WTC11 (cell line): ENCODE results near the gene PRDX6. TPM values are rescaled to one million over a fixed set of nuclear protein-coding genes. Genes with fewer than 3 reads are reported as not detected.
A peak's percentile ranks its signal among the peaks of the same experiment; 100 is the strongest.

ENCODE experiments used
- ATAC-seq: fragments of 200-7000 bp; cut with Tn5 transposase; 2 replicates; pipeline ENCODE4 v1.10.0; 2021; ENCODE audit warnings: mild to moderate bottlenecking, moderate library complexity
- CTCF ChIA-PET: fragments of 300-600 bp; sonication (Branson Sonifier 250); formaldehyde crosslinking; loops from one replicate; lab custom pipeline; 2021; ENCODE audit warnings: antibody characterized with exemption; lab: Charles Lee
- POLR2A ChIA-PET: fragments of 350-600 bp; sonication (Branson Sonifier 250); formaldehyde crosslinking; loops from one replicate; lab custom pipeline; 2021; ENCODE audit warnings: antibody characterized with exemption; lab: Charles Lee
- DNase-seq: peaks from one replicate; pipeline ENCODE4 v3.0.0; 2021; ENCODE audit warnings: low spot score
- H3K27ac Mint-ChIP-seq: 2 replicates; pipeline ENCODE4 v1.8.0; 2021; ENCODE audit warnings: mixed read lengths
- H3K27me3 Mint-ChIP-seq: 2 replicates; pipeline ENCODE4 v1.8.0; 2021; ENCODE audit warnings: low read depth, mild to moderate bottlenecking, moderate library complexity, mixed read lengths
- H3K36me3 Mint-ChIP-seq: 2 replicates; pipeline ENCODE4 v1.8.0; 2021; ENCODE audit warnings: mixed read lengths
- H3K4me1 Mint-ChIP-seq: 2 replicates; pipeline ENCODE4 v1.8.0; 2022; ENCODE audit warnings: mixed read lengths
- H3K4me3 Mint-ChIP-seq: 2 replicates; pipeline ENCODE4 v1.8.0; 2021; ENCODE audit warnings: mild to moderate bottlenecking, moderate library complexity, mixed read lengths
- H3K9me3 Mint-ChIP-seq: 2 replicates; pipeline ENCODE4 v1.8.0; 2021; ENCODE audit warnings: mixed read lengths
- ATF1 ChIP-seq: sonication (generic); formaldehyde crosslinking; IDR thresholded peaks from 2 replicates; pipeline ENCODE4 v1.8.1; 2023; ENCODE audit warnings: mild to moderate bottlenecking, moderate library complexity, missing genetic modification reagents
- ESRRA ChIP-seq: sonication (generic); formaldehyde crosslinking; IDR thresholded peaks from 2 replicates; pipeline ENCODE4 v1.8.1; 2022; ENCODE audit warnings: mild to moderate bottlenecking, missing genetic modification reagents, borderline replicate concordance
- HMGA2 ChIP-seq: fragments of 250-450 bp; sonication (Bioruptor Pico); IDR thresholded peaks from 2 replicates; pipeline ENCODE4 v1.4.0; 2021; ENCODE audit warnings: mild to moderate bottlenecking, moderate library complexity
- KAT7 ChIP-seq: sonication (generic); formaldehyde crosslinking; IDR thresholded peaks from 2 replicates; pipeline ENCODE4 v1.8.1; 2023; ENCODE audit warnings: missing genetic modification reagents, mild to moderate bottlenecking, borderline replicate concordance
- NFATC4 ChIP-seq: fragments of 250-450 bp; sonication (Bioruptor Pico); IDR thresholded peaks from 2 replicates; pipeline ENCODE4 v1.9.0; 2021; ENCODE audit warnings: mild to moderate bottlenecking
- NFYB ChIP-seq: sonication (generic); formaldehyde crosslinking; conservative IDR thresholded peaks from 2 replicates; pipeline ENCODE4 v1.8.0; 2022; ENCODE audit warnings: low read depth, missing genetic modification reagents
- RELA ChIP-seq: sonication (generic); formaldehyde crosslinking; IDR thresholded peaks from 2 replicates; pipeline ENCODE4 v1.8.1; 2022; ENCODE audit warnings: missing genetic modification reagents, mild to moderate bottlenecking, borderline replicate concordance
- SMAD3 ChIP-seq: sonication (generic); formaldehyde crosslinking; IDR thresholded peaks from 2 replicates; pipeline ENCODE4 v1.8.0; 2022; ENCODE audit warnings: missing genetic modification reagents, mild to moderate bottlenecking, borderline replicate concordance
- ZNF317 ChIP-seq: sonication (generic); formaldehyde crosslinking; IDR thresholded peaks from 2 replicates; pipeline ENCODE4 v1.8.1; 2023; ENCODE audit warnings: low read depth, mild to moderate bottlenecking, moderate library complexity, missing genetic modification reagents, borderline replicate concordance
- ZNF396 ChIP-seq: fragments of 250-450 bp; sonication (Bioruptor Pico); IDR thresholded peaks from 2 replicates; pipeline ENCODE4 v1.8.0; 2021; ENCODE audit warnings: mild to moderate bottlenecking, moderate library complexity, borderline replicate concordance
- total RNA-seq: library from RNA; stranded (reverse); gene quantifications from 3 replicates; pipeline ENCODE4 v1.2.3, GENCODE V29; 2021
- TF ChIP-seq, protein P1 (sequence below): sonication (generic); formaldehyde crosslinking; IDR thresholded peaks from 2 replicates; pipeline ENCODE4 v1.8.0; 2023; ENCODE audit warnings: missing genetic modification reagents, mild to moderate bottlenecking, borderline replicate concordance
- TF ChIP-seq, protein P2 (sequence below): sonication (generic); formaldehyde crosslinking; IDR thresholded peaks from 2 replicates; pipeline ENCODE4 v1.8.1; 2023; ENCODE audit warnings: mild to moderate bottlenecking, missing genetic modification reagents, moderate library complexity
- TF ChIP-seq, protein P3 (sequence below): sonication (generic); formaldehyde crosslinking; IDR thresholded peaks from 2 replicates; pipeline ENCODE4 v1.8.0; 2022; ENCODE audit warnings: missing genetic modification reagents
- TF ChIP-seq, protein P4 (sequence below): sonication (generic); formaldehyde crosslinking; IDR thresholded peaks from 2 replicates; pipeline ENCODE4 v1.8.1; 2023; ENCODE audit warnings: mild to moderate bottlenecking, moderate library complexity, missing genetic modification reagents
- TF ChIP-seq, protein P5 (sequence below): sonication (generic); formaldehyde crosslinking; conservative IDR thresholded peaks from 2 replicates; pipeline ENCODE4 v1.8.1; 2022; ENCODE audit warnings: mild to moderate bottlenecking, missing genetic modification reagents
- TF ChIP-seq, protein P6 (sequence below): sonication (generic); formaldehyde crosslinking; IDR thresholded peaks from 2 replicates; pipeline ENCODE4 v1.8.0; 2022; ENCODE audit warnings: mild to moderate bottlenecking, missing genetic modification reagents
- TF ChIP-seq, protein P7 (sequence below): sonication (generic); formaldehyde crosslinking; IDR thresholded peaks from 2 replicates; pipeline ENCODE4 v1.8.1; 2023; ENCODE audit warnings: mild to moderate bottlenecking, missing genetic modification reagents, borderline replicate concordance

Gene PRDX6
- total RNA-seq, 1 experiment from 2014 or later: 538 TPM

DNA sequence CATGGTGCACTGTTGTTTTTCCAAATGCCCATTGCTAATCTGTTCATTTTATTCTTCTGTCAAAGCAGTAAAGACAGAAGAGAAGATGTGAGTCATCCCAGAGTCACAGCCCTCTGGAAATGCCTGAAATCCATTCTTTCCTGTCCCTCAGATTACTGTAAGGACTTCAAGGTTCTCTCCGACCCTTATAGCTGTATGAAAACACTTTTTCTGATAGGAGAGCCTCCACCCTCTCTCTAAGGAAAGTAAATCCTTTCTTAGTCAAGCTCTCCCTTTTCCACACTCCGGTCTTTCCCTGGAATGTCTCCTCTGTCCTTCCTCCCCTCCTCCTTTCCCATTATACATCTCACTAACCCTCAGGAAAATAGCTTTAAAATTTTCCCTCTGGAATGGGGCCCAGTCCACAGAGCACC is 3.5 kb upstream of the PRDX6 start:
- no peak for DNase-seq
- no peak overlapping the region for H3K4me3 Mint-ChIP-seq
- POLR2A ChIA-PET: no interaction called here
- CTCF ChIA-PET: interaction anchor here (0.7 kb wide), 1 partner anchor 43 kb away, joined by 3 read pairs; no protein-coding TSS in a partner anchor
- no peak for ATAC-seq
- TF ChIP-seq, protein P1, sequence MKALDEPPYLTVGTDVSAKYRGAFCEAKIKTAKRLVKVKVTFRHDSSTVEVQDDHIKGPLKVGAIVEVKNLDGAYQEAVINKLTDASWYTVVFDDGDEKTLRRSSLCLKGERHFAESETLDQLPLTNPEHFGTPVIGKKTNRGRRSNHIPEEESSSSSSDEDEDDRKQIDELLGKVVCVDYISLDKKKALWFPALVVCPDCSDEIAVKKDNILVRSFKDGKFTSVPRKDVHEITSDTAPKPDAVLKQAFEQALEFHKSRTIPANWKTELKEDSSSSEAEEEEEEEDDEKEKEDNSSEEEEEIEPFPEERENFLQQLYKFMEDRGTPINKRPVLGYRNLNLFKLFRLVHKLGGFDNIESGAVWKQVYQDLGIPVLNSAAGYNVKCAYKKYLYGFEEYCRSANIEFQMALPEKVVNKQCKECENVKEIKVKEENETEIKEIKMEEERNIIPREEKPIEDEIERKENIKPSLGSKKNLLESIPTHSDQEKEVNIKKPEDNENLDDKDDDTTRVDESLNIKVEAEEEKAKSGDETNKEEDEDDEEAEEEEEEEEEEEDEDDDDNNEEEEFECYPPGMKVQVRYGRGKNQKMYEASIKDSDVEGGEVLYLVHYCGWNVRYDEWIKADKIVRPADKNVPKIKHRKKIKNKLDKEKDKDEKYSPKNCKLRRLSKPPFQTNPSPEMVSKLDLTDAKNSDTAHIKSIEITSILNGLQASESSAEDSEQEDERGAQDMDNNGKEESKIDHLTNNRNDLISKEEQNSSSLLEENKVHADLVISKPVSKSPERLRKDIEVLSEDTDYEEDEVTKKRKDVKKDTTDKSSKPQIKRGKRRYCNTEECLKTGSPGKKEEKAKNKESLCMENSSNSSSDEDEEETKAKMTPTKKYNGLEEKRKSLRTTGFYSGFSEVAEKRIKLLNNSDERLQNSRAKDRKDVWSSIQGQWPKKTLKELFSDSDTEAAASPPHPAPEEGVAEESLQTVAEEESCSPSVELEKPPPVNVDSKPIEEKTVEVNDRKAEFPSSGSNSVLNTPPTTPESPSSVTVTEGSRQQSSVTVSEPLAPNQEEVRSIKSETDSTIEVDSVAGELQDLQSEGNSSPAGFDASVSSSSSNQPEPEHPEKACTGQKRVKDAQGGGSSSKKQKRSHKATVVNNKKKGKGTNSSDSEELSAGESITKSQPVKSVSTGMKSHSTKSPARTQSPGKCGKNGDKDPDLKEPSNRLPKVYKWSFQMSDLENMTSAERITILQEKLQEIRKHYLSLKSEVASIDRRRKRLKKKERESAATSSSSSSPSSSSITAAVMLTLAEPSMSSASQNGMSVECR: no peak
- TF ChIP-seq, protein P2, sequence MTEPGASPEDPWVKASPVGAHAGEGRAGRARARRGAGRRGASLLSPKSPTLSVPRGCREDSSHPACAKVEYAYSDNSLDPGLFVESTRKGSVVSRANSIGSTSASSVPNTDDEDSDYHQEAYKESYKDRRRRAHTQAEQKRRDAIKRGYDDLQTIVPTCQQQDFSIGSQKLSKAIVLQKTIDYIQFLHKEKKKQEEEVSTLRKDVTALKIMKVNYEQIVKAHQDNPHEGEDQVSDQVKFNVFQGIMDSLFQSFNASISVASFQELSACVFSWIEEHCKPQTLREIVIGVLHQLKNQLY (CRISPR knock-in tag): no peak
- TF ChIP-seq NFATC4 (CRISPR knock-in tag) (no peak), ESRRA (CRISPR knock-in tag) (no peak), SMAD3 (CRISPR knock-in tag) (no peak), NFYB (CRISPR knock-in tag) (no peak), HMGA2 (no peak), ATF1 (CRISPR knock-in tag) (no peak), KAT7 (CRISPR knock-in tag) (no peak), RELA (CRISPR knock-in tag) (no peak), ZNF396 (CRISPR knock-in tag) (no peak), ZNF317 (CRISPR knock-in tag) (no peak)
- TF ChIP-seq, protein P3, sequence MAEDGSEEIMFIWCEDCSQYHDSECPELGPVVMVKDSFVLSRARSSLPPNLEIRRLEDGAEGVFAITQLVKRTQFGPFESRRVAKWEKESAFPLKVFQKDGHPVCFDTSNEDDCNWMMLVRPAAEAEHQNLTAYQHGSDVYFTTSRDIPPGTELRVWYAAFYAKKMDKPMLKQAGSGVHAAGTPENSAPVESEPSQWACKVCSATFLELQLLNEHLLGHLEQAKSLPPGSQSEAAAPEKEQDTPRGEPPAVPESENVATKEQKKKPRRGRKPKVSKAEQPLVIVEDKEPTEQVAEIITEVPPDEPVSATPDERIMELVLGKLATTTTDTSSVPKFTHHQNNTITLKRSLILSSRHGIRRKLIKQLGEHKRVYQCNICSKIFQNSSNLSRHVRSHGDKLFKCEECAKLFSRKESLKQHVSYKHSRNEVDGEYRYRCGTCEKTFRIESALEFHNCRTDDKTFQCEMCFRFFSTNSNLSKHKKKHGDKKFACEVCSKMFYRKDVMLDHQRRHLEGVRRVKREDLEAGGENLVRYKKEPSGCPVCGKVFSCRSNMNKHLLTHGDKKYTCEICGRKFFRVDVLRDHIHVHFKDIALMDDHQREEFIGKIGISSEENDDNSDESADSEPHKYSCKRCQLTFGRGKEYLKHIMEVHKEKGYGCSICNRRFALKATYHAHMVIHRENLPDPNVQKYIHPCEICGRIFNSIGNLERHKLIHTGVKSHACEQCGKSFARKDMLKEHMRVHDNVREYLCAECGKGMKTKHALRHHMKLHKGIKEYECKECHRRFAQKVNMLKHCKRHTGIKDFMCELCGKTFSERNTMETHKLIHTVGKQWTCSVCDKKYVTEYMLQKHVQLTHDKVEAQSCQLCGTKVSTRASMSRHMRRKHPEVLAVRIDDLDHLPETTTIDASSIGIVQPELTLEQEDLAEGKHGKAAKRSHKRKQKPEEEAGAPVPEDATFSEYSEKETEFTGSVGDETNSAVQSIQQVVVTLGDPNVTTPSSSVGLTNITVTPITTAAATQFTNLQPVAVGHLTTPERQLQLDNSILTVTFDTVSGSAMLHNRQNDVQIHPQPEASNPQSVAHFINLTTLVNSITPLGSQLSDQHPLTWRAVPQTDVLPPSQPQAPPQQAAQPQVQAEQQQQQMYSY (CRISPR knock-in tag): no peak
- TF ChIP-seq, protein P4, sequence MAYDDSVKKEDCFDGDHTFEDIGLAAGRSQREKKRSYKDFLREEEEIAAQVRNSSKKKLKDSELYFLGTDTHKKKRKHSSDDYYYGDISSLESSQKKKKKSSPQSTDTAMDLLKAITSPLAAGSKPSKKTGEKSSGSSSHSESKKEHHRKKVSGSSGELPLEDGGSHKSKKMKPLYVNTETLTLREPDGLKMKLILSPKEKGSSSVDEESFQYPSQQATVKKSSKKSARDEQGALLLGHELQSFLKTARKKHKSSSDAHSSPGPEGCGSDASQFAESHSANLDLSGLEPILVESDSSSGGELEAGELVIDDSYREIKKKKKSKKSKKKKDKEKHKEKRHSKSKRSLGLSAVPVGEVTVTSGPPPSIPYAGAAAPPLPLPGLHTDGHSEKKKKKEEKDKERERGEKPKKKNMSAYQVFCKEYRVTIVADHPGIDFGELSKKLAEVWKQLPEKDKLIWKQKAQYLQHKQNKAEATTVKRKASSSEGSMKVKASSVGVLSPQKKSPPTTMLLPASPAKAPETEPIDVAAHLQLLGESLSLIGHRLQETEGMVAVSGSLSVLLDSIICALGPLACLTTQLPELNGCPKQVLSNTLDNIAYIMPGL (CRISPR knock-in tag): no peak
- TF ChIP-seq, protein P5, sequence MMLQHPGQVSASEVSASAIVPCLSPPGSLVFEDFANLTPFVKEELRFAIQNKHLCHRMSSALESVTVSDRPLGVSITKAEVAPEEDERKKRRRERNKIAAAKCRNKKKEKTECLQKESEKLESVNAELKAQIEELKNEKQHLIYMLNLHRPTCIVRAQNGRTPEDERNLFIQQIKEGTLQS (CRISPR knock-in tag): no peak
- TF ChIP-seq, protein P6, sequence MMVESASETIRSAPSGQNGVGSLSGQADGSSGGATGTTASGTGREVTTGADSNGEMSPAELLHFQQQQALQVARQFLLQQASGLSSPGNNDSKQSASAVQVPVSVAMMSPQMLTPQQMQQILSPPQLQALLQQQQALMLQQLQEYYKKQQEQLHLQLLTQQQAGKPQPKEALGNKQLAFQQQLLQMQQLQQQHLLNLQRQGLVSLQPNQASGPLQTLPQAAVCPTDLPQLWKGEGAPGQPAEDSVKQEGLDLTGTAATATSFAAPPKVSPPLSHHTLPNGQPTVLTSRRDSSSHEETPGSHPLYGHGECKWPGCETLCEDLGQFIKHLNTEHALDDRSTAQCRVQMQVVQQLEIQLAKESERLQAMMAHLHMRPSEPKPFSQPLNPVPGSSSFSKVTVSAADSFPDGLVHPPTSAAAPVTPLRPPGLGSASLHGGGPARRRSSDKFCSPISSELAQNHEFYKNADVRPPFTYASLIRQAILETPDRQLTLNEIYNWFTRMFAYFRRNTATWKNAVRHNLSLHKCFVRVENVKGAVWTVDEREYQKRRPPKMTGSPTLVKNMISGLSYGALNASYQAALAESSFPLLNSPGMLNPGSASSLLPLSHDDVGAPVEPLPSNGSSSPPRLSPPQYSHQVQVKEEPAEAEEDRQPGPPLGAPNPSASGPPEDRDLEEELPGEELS (CRISPR knock-in tag): no peak
- TF ChIP-seq, protein P7, sequence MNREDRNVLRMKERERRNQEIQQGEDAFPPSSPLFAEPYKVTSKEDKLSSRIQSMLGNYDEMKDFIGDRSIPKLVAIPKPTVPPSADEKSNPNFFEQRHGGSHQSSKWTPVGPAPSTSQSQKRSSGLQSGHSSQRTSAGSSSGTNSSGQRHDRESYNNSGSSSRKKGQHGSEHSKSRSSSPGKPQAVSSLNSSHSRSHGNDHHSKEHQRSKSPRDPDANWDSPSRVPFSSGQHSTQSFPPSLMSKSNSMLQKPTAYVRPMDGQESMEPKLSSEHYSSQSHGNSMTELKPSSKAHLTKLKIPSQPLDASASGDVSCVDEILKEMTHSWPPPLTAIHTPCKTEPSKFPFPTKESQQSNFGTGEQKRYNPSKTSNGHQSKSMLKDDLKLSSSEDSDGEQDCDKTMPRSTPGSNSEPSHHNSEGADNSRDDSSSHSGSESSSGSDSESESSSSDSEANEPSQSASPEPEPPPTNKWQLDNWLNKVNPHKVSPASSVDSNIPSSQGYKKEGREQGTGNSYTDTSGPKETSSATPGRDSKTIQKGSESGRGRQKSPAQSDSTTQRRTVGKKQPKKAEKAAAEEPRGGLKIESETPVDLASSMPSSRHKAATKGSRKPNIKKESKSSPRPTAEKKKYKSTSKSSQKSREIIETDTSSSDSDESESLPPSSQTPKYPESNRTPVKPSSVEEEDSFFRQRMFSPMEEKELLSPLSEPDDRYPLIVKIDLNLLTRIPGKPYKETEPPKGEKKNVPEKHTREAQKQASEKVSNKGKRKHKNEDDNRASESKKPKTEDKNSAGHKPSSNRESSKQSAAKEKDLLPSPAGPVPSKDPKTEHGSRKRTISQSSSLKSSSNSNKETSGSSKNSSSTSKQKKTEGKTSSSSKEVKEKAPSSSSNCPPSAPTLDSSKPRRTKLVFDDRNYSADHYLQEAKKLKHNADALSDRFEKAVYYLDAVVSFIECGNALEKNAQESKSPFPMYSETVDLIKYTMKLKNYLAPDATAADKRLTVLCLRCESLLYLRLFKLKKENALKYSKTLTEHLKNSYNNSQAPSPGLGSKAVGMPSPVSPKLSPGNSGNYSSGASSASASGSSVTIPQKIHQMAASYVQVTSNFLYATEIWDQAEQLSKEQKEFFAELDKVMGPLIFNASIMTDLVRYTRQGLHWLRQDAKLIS: no peak
- peaks cover 67% of the 10 kb centered on the region for H3K36me3 Mint-ChIP-seq
- H3K4me1 Mint-ChIP-seq: peaks cover 24% of the 10 kb centered on the region
- H3K27ac Mint-ChIP-seq: peak overlapping the region; percentile 80
- H3K9me3 Mint-ChIP-seq: peaks cover 45% of the 10 kb centered on the region
- no peaks in the 10 kb centered on the region; the same call in 1 of the 2 replicates for H3K27me3 Mint-ChIP-seq
